Measurements from ENCODE around the gene NCKIPSD.
"Not testable (repeated sequence)": the region's sequence is repeated elsewhere in the genome, so short reads cannot be mapped to it uniquely, and the experiment has no call there.

The NCKIPSD gene

DNA sequence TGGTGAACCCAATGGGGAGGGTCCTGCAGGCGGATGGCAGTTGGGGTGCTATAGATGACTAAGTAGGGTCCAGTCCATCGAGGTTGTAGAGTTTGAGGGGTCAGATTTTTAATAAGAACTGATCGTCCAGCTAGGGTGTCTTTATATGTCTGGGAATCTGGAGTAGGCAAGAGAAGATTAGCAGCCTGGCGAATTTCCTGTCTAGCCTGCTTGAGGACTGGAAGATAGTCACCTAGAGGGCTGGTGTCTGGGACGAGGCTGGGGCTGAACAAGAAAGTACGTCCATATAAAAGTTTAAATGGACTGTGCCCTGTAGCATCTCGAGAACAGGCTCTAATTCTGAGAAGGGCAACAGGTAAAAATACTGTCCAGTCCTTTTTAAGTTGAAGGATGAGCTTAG lies 38.0 kb upstream of the NCKIPSD start:
- TF ChIP-seq, protein P1, sequence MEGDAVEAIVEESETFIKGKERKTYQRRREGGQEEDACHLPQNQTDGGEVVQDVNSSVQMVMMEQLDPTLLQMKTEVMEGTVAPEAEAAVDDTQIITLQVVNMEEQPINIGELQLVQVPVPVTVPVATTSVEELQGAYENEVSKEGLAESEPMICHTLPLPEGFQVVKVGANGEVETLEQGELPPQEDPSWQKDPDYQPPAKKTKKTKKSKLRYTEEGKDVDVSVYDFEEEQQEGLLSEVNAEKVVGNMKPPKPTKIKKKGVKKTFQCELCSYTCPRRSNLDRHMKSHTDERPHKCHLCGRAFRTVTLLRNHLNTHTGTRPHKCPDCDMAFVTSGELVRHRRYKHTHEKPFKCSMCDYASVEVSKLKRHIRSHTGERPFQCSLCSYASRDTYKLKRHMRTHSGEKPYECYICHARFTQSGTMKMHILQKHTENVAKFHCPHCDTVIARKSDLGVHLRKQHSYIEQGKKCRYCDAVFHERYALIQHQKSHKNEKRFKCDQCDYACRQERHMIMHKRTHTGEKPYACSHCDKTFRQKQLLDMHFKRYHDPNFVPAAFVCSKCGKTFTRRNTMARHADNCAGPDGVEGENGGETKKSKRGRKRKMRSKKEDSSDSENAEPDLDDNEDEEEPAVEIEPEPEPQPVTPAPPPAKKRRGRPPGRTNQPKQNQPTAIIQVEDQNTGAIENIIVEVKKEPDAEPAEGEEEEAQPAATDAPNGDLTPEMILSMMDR (IDR thresholded peaks at IDR 0.05; ENCODE audit: low read depth, low read length): no peak
- Histone ChIP-seq H4K20me1 (ENCODE audit: insufficient read depth, low read length) (no peaks in the 10 kb centered on the region), H3K27me3 (ENCODE audit: low read depth, low read length) (no peaks in the 10 kb centered on the region; the same call in 1 of the 2 replicates), H2AFZ (ENCODE audit: low read depth, low read length) (no peak overlapping the region), H3K79me2 (ENCODE audit: low read length) (no peaks in the 10 kb centered on the region), H3K9me3 (ENCODE audit: insufficient read depth, low read length) (no peaks in the 10 kb centered on the region), H3K4me2 (ENCODE audit: low read length) (no peak overlapping the region), H3K27ac (ENCODE audit: low read length) (no peak overlapping the region), H3K4me3 (ENCODE audit: low read length) (no peak overlapping the region), H3K9ac (ENCODE audit: low read length) (no peak overlapping the region), H3K4me1 (ENCODE audit: low read length) (no peaks in the 10 kb centered on the region), H3K36me3 (replicated peaks; ENCODE audit: low read depth, low read length) (no peaks in the 10 kb centered on the region)

DNA sequence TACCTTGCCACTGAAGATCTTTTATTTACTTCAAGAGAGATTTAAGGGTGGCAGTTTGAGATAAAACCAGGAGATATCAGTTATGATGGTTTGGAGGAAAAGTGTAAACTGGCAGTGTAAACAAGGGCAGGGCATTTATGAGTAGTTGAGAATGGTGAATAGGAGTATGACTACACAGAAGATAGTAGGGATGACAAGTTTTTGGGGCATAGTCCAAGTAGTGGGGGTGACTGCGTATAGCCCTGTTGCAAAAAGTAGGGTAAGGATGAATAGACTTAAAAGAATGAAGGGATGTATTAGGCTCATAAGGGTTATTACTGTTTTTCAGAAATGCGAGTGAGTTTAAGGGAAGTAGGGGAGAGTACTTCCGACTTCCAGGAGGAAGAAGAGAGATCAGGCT lies 37.6 kb upstream of the NCKIPSD start:
- not testable (repeated sequence) for H3K27me3 ChIP-seq (ENCODE audit: low read depth, low read length); H3K9me3 ChIP-seq (ENCODE audit: insufficient read depth, low read length); H3K4me3 ChIP-seq (ENCODE audit: low read length); H3K79me2 ChIP-seq (ENCODE audit: low read length); H4K20me1 ChIP-seq (ENCODE audit: insufficient read depth, low read length); H3K4me2 ChIP-seq (ENCODE audit: low read length); H3K36me3 ChIP-seq (replicated peaks; ENCODE audit: low read depth, low read length); H3K4me1 ChIP-seq (ENCODE audit: low read length); H2AFZ ChIP-seq (ENCODE audit: low read depth, low read length); H3K9ac ChIP-seq (ENCODE audit: low read length); H3K27ac ChIP-seq (ENCODE audit: low read length)

GRCh38 chr3:48716982-48717746 lies 31.4 kb upstream of the NCKIPSD start, which contains the start of gene IP6K2:
Gene IP6K2, minus strand, starts transcription at chr3:48717221. Its CDS starts 21,930 bp downstream, at chr3:48695291.
- Histone ChIP-seq H4K20me1 (ENCODE audit: insufficient read depth, low read length) (peaks cover 4% of the 10 kb centered on the region), H3K27ac (ENCODE audit: low read length) (peak within 1 kb of the TSS; percentile 48), H3K4me1 (ENCODE audit: low read length) (peaks cover 14% of the 10 kb centered on the region), H2AFZ (ENCODE audit: low read depth, low read length) (peak within 1 kb of the TSS; percentile 99), H3K4me2 (ENCODE audit: low read length) (peak within 1 kb of the TSS; percentile 94), H3K27me3 (ENCODE audit: low read depth, low read length) (no peaks in the 10 kb centered on the region), H3K9me3 (ENCODE audit: insufficient read depth, low read length) (no peaks in the 10 kb centered on the region), H3K4me3 (ENCODE audit: low read length) (peak within 1 kb of the TSS; percentile 92), H3K79me2 (ENCODE audit: low read length) (peaks cover 49% of the 10 kb centered on the region), H3K36me3 (replicated peaks; ENCODE audit: low read depth, low read length) (peaks cover 19% of the 10 kb centered on the region), H3K9ac (ENCODE audit: low read length) (peak within 1 kb of the TSS; percentile 96)
- TF ChIP-seq, protein P1 (IDR thresholded peaks at IDR 0.05; ENCODE audit: low read depth, low read length): no peak
- no peak for TF ChIP-seq EZH2phosphoT487 (IDR thresholded peaks at IDR 0.05; ENCODE audit: low read depth)

DNA sequence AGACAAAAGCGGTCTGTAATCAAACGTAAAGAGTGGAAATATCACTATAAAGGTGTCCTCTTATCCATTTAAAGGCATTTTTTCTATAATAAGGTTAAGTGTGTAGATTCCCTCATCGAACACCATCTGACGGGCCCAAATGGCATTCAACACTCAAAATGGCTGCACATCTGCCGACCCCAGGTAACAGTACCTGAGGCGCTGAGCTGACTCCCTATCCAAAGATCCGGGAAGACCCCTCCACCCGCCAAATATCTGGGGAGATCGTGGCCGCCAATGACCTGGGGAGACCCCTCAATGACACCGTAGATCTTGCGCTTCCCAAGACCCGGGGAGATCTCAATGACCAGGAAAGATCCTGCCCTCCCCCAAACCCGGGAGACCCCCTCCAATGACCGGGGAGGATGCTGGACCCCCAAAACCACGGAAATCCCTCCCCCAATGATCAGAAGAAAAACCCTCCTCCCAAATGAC lies 30.8 kb upstream of the NCKIPSD start:
- H3K4me3 ChIP-seq (ENCODE audit: low read length): peak overlapping the region; percentile 92
- peaks cover 55% of the 10 kb centered on the region for H3K79me2 ChIP-seq (ENCODE audit: low read length)
- peaks cover 9% of the 10 kb centered on the region for H4K20me1 ChIP-seq (ENCODE audit: insufficient read depth, low read length)
- H3K27ac ChIP-seq (ENCODE audit: low read length): peak overlapping the region; percentile 48
- H3K4me2 ChIP-seq (ENCODE audit: low read length): peak overlapping the region; percentile 79
- H3K4me1 ChIP-seq (ENCODE audit: low read length): peaks cover 14% of the 10 kb centered on the region
- H3K9me3 ChIP-seq (ENCODE audit: insufficient read depth, low read length): no peaks in the 10 kb centered on the region
- no peak for TF ChIP-seq EZH2phosphoT487 (IDR thresholded peaks at IDR 0.05; ENCODE audit: low read depth)
- TF ChIP-seq, protein P1 (IDR thresholded peaks at IDR 0.05; ENCODE audit: low read depth, low read length): no peak
- peak overlapping the region; percentile 96 for H3K9ac ChIP-seq (ENCODE audit: low read length)
- H2AFZ ChIP-seq (ENCODE audit: low read depth, low read length): peak overlapping the region; percentile 67; the same call in 1 of the 2 replicates
- peaks cover 24% of the 10 kb centered on the region for H3K36me3 ChIP-seq (replicated peaks; ENCODE audit: low read depth, low read length)
- H3K27me3 ChIP-seq (ENCODE audit: low read depth, low read length): no peaks in the 10 kb centered on the region
